ENCODE measurements around the gene FYN.
A peak's percentile ranks its signal among the peaks of the same experiment; 100 is the strongest.

Gene FYN

GRCh38 chr6:111674413-111674812 lies 198.8 kb downstream of the FYN start:
- DNase-seq, result no peak

GRCh38 chr6:111673937-111674336 lies 199.3 kb downstream of the FYN start:
- no peak for DNase-seq

DNA sequence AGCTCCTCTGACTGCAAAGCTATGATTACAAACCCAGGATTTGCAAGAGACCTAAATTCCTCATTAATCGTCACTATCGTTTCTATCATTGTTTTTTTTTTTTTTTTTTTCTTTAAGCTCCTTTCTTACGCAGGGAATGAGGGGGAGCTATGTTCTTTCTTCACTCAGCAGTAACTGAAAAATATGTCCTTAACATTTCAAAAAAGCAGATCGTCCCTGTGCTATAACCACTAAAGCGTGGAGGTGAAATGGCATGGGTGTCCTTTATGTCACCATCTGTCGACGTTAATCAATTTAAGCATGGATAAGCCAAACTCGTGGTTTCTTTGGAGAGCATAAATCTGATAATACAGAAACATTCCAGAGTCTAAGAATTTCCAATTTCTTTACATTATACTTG lies 199.7 kb downstream of the FYN start:
- DNase-seq, result no peak

DNA sequence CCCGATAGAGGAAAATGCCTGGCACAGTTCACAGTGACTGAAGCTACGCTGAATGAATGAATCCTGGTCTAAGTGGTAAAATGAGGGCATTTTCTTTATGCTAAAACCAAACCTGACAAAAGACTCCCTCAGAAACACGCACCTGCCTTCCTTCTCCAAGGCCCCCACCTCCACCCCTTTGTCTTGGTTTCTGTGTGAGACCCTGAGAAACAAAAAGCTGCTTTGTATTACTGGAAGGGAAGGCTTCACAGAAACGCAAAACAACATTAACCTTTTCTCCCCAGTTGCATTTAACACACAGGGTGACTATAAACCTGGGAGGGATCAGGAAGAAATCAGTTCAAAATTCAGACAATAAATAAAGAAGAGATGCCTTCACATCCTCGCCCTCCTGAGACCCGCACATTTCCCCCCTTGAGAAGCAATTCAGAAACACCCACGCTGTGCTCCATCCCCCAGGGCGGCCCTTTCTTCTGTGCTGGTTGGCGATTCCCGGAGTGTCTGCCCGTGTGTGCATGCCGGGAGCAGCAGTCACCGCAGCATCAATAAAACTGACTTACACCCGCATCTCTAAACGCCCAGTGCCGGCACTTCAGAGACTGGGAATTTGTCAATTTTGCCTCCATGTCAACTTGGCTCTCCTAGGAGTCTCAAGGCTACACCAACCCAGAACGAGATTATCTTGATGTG lies 200.3 kb downstream of the FYN start:
- DNase-seq, result no peak

GRCh38 chr6:111669326-111669725 lies 203.9 kb downstream of the FYN start:
- no peak for DNase-seq

GRCh38 chr6:111668410-111668809 lies 204.8 kb downstream of the FYN start:
- DNase-seq, result no peak

DNA sequence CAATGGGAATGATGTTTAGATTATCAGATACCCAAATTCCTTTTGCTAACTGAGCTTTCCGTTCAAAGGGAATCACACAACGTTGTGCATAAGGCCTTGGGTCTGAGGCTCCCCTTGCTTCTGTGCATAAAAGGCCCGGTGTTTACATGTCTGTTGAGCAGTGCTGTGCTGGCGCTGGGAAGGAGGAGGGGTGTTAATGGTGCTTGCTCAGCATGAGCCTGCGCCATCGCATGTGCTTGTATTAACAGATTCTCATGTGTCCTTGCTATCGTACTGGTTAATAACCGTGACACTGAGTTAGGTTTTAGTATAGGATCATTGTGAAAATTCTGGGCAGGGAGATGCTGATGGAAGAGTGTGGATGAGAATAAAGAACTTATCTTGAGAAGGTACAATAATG lies 205.3 kb downstream of the FYN start:
- no peak for DNase-seq

DNA sequence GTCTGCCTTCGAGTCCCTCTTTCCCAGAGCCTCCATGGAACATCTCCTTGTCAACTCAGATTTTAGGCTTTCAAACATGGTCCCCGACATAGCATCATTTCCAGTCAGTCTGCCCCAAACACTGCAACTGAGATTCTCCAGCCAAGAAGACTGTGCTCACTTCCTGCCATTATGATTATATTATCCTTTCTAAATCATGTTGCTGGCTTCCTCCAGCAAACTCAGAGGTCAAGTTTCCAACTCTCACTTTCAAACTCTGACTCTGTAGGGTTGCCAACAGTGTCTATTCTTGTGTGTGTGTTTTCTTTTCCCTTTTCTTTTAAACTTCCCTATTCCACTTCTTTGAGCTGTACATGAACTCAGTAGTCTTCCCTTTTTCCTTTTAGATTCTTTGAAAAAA lies 206.4 kb downstream of the FYN start:
- peak; percentile 79 for DNase-seq

DNA sequence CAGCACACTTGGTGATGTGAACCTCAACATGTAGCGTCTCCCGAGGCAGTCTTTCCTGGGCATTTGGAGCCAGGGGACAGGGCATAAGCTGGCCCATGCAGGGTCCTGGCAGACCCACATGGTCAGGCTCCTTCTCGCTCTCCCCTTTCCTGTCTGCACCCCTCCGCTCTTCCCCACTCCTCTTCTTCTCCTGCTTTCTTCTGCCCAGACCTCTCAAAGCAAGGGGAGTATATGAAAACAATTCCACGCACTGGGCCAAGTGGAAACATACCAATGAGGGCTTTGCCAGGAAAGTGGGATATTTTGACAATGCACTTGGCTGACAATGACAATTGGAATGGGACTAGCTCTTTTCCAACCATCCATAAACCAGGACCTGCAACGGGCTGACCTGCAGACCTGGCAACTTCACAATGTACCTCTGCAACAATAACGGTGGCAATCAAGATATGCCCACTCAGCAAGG lies 208.7 kb downstream of the FYN start:
- DNase-seq, result no peak

DNA sequence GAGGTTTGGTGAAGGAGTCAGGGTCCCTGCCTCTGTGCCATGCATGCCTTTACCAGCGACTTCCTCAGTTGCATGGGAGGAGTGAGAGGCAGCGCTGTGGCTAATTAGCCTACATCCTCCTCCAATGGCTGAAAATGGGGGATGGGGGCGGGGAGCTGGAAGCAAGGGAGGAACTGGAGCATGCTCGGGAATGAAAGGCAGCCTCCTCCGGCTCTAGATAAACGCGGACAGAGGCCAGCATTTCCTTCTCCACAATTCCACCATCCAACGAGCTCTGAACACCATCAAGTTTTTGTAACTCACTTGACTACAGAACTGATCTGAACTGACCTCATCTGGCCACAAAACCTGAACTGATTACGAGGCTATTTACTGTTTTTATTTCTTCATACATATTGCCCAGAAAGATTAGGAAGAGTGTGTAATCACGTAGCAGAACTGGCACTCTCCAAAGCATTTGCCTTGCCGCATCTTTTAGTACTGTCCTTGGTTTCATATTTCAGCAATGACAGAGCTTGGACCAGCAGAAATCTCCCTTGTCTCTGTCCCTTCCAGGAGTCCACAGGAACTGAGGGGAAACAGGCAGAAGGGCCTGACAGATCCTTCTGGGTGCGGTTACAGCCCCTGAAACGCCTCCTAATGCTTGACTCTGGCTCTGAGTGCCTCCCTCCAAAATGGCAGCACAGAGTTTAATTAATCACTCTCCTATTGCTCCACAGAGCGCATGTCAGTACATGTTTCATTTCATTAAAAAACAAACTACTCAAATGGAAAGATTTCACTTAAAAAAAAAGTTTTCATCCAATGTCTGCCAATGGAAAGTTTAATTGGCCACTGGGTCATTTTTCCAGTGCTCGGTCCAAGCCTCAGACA lies 209.3 kb downstream of the FYN start:
- DNase-seq, result no peak

DNA sequence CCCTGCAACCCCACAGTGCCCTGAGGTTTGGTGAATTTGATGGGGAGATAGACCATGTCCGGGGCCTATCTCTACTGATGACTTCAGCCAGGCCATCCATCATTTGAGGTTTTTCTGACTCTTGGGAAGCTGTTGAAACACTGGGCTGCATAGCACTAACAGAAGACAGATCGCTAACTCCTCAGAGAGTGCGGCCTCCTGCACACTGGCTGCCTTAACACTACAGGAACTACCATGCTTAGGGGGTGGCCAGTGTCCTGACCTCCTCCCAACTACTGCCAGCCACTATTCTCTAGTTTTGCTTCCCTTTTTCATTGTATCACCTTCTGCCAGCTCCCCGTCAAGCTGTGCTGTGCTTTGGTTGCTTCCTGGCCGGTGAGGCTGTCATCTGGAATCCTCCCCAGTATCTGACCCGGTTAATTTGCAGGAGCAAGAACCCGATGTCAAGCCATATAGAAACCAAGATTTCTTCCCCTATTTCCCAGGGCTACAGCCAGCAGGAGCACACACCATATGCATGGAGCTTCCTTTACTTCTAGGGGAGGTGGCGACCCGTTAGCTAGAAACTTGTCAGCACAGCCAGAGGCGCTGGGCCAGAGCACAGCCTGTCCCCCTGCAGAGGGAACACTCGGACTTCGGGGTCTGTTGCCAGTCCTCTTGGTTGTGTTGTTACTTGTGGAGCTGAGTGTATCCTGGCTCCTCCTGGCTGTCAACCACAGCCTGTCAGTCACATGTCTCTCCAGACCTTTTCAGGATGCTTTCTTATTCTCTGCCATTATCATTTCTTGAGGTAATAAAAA lies 210.3 kb downstream of the FYN start:
- no peak for DNase-seq

DNA sequence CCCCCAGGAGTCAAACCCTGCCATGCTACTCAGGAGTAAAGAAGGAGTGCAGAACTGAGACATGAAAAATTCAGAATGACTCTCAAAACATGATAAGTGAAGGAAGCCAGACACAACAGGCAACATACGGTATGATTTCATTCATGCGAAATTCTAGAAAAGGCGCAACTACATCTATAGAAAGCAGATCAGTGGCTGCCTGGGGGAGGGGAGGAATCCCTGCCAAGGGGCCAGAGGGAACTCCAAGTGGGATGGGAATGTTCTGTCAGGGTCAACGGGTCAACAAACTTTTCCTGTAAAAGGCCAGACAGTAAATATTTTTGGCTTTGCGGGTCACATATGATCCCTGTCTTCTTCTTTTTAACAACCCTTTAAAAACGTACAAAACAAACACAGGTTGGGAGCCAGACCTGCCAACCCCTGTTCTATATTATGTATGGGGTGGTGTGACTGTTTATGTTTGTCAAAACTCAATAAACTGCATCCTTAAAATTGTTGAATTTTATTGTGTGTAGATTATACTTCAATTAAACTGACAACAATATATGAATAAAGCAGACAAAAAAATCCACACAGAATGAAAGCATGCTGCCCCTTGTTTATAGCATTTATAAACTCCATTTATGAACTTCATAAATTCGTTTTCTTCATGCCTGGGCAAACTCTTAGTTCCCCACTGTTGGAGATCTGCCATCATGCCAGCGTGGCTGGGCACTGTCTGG lies 211.0 kb downstream of the FYN start:
- no peak for DNase-seq

GRCh38 chr6:111661541-111662061 lies 211.7 kb downstream of the FYN start:
- no peak for DNase-seq

DNA sequence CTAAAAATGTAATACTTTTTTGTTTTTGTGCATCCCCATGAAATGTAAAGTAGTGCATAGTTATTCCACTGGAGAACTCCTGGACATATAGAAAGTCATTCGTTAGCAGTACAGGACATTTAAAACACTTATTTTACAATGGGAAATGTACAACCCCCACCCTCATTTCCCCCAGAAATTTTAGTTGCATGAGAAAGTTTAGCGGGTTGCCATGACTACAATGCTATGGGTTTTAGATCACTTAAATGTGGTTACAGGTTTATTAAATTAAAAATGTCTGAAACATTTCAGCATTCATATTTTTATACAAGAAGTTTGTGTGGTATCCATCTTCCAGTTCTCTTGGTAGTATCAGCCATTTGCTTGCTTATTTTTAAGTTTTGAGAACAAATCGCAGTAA lies 212.7 kb downstream of the FYN start:
- DNase-seq, result no peak

DNA sequence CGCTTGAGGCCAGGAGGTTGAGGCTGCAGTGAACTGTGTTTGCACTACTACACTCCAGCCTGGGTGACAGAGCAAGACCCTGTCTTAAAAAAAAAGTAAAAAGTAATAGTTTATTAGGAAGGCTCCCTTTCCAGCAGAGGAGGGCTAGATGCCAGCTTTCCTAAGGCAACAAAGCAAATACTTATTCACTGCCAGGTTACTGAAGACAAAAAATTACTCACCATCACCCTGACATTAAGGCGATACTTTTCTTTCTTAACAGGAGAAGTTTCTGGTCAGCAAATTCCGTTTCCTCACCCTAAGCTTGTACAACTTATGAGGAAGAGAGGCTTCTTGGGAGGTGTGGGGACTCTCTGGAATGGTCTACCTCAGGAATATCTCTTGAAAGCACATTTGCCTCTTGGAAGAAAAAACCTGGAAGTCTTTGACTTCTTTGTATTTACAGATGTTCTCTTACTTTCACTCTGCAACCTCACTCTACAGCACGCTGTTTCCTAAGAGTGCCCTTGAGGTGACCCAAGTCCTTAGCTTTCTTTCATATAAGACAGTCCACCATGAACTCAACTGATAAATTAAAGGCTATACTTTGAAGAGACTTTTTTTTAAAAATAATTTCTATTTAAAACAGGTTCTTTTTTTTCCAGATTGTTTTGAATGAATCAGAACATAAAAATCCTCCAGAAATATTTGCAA lies 214.6 kb downstream of the FYN start:
- peak; percentile 34 for DNase-seq

GRCh38 chr6:111657146-111657545 lies 216.1 kb downstream of the FYN start:
- DNase-seq, result peak; percentile 68

- DNase-seq, result no peak
These were observed 219.3 kb downstream of the FYN start for GRCh38 chr6:111653979-111654378.

DNA sequence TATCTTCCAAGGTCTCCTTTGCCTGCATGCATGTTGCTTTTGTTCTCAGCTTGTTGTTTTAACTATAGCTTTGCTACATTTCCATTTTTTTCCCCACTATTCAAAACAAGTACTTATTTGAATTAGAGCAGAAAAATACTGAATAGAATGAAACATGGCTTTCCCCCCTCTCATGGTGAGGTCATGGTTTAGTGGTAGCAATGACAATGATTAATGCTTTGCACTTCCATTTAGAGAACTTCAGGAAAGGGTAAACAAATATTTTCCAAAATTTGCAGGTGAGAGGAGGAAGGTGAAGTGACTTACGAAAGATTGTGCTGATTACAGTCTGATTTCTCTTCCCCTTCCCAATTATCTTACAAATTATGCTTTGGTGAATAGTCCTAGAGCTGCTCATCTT lies 219.8 kb downstream of the FYN start:
- no peak for DNase-seq

DNA sequence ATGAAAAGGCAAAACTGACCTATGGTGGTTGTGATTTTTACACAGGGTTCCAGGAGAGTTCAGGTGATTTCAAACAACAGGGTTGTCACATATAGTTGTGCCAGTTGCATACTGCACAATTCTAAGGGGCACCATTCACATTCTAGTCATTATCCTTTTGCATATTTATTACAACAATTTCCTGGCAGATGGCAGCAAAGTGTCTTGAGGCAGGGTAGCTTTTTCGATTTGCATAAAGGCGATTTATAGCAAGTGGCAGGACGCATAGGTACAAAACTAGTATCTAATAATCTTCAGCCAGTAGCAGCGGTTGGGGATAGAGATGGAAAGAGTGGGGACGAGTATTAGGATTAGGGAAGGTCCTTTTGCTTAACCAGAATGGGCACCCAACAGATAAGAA lies 221.1 kb downstream of the FYN start:
- no peak for DNase-seq

DNA sequence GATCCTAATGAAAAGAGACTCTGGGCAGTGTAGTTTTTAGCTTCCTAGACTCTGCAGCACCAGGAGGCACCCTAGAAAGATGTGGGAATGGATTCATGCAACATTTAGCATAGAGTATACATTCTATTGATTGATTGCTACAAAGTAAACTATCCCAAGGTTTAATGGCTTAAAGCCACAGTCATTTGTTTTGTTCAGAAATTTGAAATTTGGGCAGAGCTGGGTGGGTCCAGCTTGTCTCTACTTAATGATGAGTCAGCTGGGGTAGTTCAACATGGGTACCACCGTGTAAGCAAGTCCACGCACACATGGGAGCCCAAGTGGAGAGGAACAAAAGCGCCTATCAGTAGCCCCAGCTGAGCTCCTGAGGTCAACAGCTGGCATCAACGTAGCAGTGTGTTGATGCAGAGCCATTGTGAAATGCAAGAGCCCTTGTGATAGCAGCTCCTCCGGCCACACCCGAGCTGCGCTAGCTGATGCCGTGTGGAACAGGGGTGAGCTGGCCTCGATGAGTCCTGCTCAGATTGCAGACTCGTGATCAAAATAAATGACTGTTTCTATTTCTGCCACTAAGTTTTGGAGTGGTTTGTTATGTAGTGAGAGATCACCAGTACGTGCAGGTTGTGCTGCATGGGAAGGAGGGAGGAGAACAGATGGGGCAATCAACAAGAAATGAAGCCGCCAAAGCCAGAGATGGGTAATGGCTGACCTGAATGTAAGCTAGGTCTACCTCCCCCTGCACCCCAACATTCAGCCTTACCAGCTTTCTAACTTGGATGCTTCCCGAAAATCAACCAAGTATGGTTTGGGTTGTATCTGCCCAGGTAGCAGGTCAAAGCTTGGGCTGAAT lies 221.8 kb downstream of the FYN start:
- peak; percentile 13 for DNase-seq

GRCh38 chr6:111650049-111650448 lies 223.2 kb downstream of the FYN start:
- DNase-seq, result no peak
